Type B pancreatic cell (in vitro differentiated cells): ENCODE results near the gene RSPRY1. TPM values are rescaled to one million over a fixed set of nuclear protein-coding genes. Genes with fewer than 3 reads are reported as not detected.

Source experiments
- DNase-seq: peaks from one replicate; pipeline ENCODE4 v3.0.0; 2021; ENCODE audit warnings: mixed read lengths; ENCODE audit not compliant: unreplicated experiment; ENCODE audit errors: extremely low spot score
- H3K27ac Mint-ChIP-seq: 2 replicates; pipeline ENCODE4 v1.8.0; 2021; ENCODE audit warnings: mild to moderate bottlenecking, mixed read lengths
- H3K27me3 Mint-ChIP-seq: 2 replicates; pipeline ENCODE4 v1.8.0; 2021; ENCODE audit warnings: mixed read lengths
- H3K36me3 Mint-ChIP-seq: 2 replicates; pipeline ENCODE4 v1.8.0; 2021; ENCODE audit warnings: mixed read lengths
- H3K4me1 Mint-ChIP-seq: one replicate; pipeline ENCODE4 v1.8.0; 2021; ENCODE audit warnings: mixed read lengths; ENCODE audit not compliant: unreplicated experiment
- H3K4me3 Mint-ChIP-seq: 2 replicates; pipeline ENCODE4 v1.8.0; 2021; ENCODE audit warnings: mild to moderate bottlenecking, mixed read lengths
- H3K9me3 Mint-ChIP-seq: 2 replicates; pipeline ENCODE4 v1.8.0; 2021; ENCODE audit warnings: mixed read lengths
- CTCF ChIP-seq: fragments of 200-600 bp; sonication (generic); conservative IDR thresholded peaks from 2 replicates; pipeline ENCODE4 v1.5.0; 2021; ENCODE audit warnings: antibody characterized with exemption, mild to moderate bottlenecking
- total RNA-seq: library from RNA; stranded (reverse); gene quantifications from 2 replicates; pipeline ENCODE4 v1.2.1, GENCODE V29; 2021; ENCODE audit warnings: low replicate concordance

The RSPRY1 gene
- total RNA-seq, 1 donor from 2014 or later: 49.9 TPM

GRCh38 chr16:57191056-57191571 is 5.0 kb downstream of the RSPRY1 start:
- H3K4me3 Mint-ChIP-seq: peak overlapping the region; percentile 24

GRCh38 chr16:57192146-57192545 is 6.0 kb downstream of the RSPRY1 start:
- no peaks in the 10 kb centered on the region for H3K36me3 Mint-ChIP-seq
- H3K27me3 Mint-ChIP-seq: no peaks in the 10 kb centered on the region
- no peaks in the 10 kb centered on the region for H3K9me3 Mint-ChIP-seq
- H3K4me3 Mint-ChIP-seq: no peak overlapping the region
- no peak overlapping the region for H3K27ac Mint-ChIP-seq
- peaks cover 38% of the 10 kb centered on the region for H3K4me1 Mint-ChIP-seq
- TF ChIP-seq CTCF: no peak
- DNase-seq: no peak

More at GRCh38 chr16:57191056-57191571, 5.0 kb downstream of the RSPRY1 start:
- Mint-ChIP-seq H3K9me3 (no peaks in the 10 kb centered on the region), H3K36me3 (no peaks in the 10 kb centered on the region), H3K4me1 (peaks cover 35% of the 10 kb centered on the region), H3K27me3 (no peaks in the 10 kb centered on the region), H3K27ac (no peak overlapping the region)
- DNase-seq: no peak
- no peak for TF ChIP-seq CTCF

- no peaks in the 10 kb centered on the region for H3K9me3 Mint-ChIP-seq
- no peaks in the 10 kb centered on the region for H3K27me3 Mint-ChIP-seq
- H3K4me1 Mint-ChIP-seq: peaks cover 35% of the 10 kb centered on the region
- H3K27ac Mint-ChIP-seq: no peak overlapping the region
- H3K36me3 Mint-ChIP-seq: no peaks in the 10 kb centered on the region
- DNase-seq: no peak
- no peak for TF ChIP-seq CTCF
- no peak overlapping the region for H3K4me3 Mint-ChIP-seq
Measured at GRCh38 chr16:57192720-57193486, 6.8 kb downstream of the RSPRY1 start.

GRCh38 chr16:57194512-57194911 is 8.4 kb downstream of the RSPRY1 start:
- H3K36me3 Mint-ChIP-seq: peaks cover 9% of the 10 kb centered on the region

GRCh38 chr16:57196286-57196685 is 10.2 kb downstream of the RSPRY1 start:
- Mint-ChIP-seq H3K4me1 (peaks cover 31% of the 10 kb centered on the region), H3K4me3 (no peak overlapping the region), H3K27me3 (no peaks in the 10 kb centered on the region), H3K9me3 (peaks cover 6% of the 10 kb centered on the region), H3K36me3 (peaks cover 9% of the 10 kb centered on the region), H3K27ac (no peak overlapping the region)
- no peak for TF ChIP-seq CTCF
- DNase-seq: no peak

More at GRCh38 chr16:57194512-57194911, 8.4 kb downstream of the RSPRY1 start:
- TF ChIP-seq CTCF: no peak
- H3K4me3 Mint-ChIP-seq: no peak overlapping the region
- no peak for DNase-seq
- H3K9me3 Mint-ChIP-seq: peaks cover 6% of the 10 kb centered on the region
- peak overlapping the region; percentile 57 for H3K27ac Mint-ChIP-seq
- peaks cover 37% of the 10 kb centered on the region for H3K4me1 Mint-ChIP-seq
- H3K27me3 Mint-ChIP-seq: no peaks in the 10 kb centered on the region
